ENCODE data around the gene RHBDD1.

GRCh38 chr2:226884166-226884565, 48.3 kb downstream of the RHBDD1 start:
- TF ChIP-seq CTCF (IDR thresholded peaks at IDR 0.05; ENCODE audit: poor library complexity, severe bottlenecking): no peak
- no peak for TF ChIP-seq EP300 (conservative IDR thresholded peaks at IDR 0.05; ENCODE audit: poor library complexity, severe bottlenecking)
- no peak for TF ChIP-seq REST (IDR thresholded peaks at IDR 0.05; ENCODE audit: borderline replicate concordance)
- TF ChIP-seq POLR2AphosphoS5 (IDR thresholded peaks at IDR 0.05): no peak
- TF ChIP-seq TAF1 (IDR thresholded peaks at IDR 0.05; ENCODE audit: low read depth): no peak
- no peak for TF ChIP-seq EZH2 (IDR thresholded peaks at IDR 0.05; ENCODE audit: borderline replicate concordance, insufficient read depth, low read length, poor library complexity, severe bottlenecking)
- no peak for TF ChIP-seq MXI1 (conservative IDR thresholded peaks at IDR 0.05; ENCODE audit: poor library complexity, severe bottlenecking)
- TF ChIP-seq RAD21 (conservative IDR thresholded peaks at IDR 0.05): no peak
